Parathyroid adenoma (tissue), 2 donors: ENCODE results near the gene UBE2R2.

Experiments
- H2AFZ ChIP-seq: fragments of 300-600 bp; sonication (generic); one replicate; pipeline ENCODE4 v1.7.0; 2017; ENCODE audit warnings: antibody characterized with exemption, mild to moderate bottlenecking
- H3K27ac ChIP-seq: fragments of 300-600 bp; sonication (generic); one replicate; pipeline ENCODE4 v1.7.0; 2017
- H3K27me3 ChIP-seq: fragments of 300-600 bp; sonication (generic); one replicate; pipeline ENCODE4 v1.7.0; 2017; ENCODE audit warnings: low read length; ENCODE audit not compliant: control insufficient read depth, insufficient read depth
- H3K36me3 ChIP-seq: fragments of 300-600 bp; sonication (generic); one replicate; pipeline ENCODE4 v1.7.0; 2017; ENCODE audit warnings: low read length; ENCODE audit not compliant: control insufficient read depth, insufficient read depth
- H3K4me1 ChIP-seq: fragments of 300-600 bp; sonication (generic); one replicate; pipeline ENCODE4 v1.7.0; 2017; ENCODE audit warnings: control low read depth
- H3K4me2 ChIP-seq: fragments of 300-600 bp; sonication (generic); one replicate; pipeline ENCODE4 v1.7.0; 2017; ENCODE audit warnings: low read length
- H3K4me3 ChIP-seq: fragments of 300-600 bp; sonication (generic); one replicate; pipeline ENCODE4 v1.7.0; 2017; ENCODE audit warnings: low read depth, low read length
- H3K79me2 ChIP-seq: fragments of 300-600 bp; sonication (generic); one replicate; pipeline ENCODE4 v1.7.0; 2017; ENCODE audit warnings: control low read depth
- H3K9ac ChIP-seq: fragments of 300-600 bp; sonication (generic); one replicate; pipeline ENCODE4 v1.7.0; 2017; ENCODE audit warnings: mild to moderate bottlenecking
- H3K9me3 ChIP-seq: fragments of 300-600 bp; sonication (generic); one replicate; pipeline ENCODE4 v1.7.0; 2017; ENCODE audit warnings: low read length; ENCODE audit not compliant: control insufficient read depth
- TF ChIP-seq, protein P1 (sequence below): fragments of 300-600 bp; sonication (generic); IDR thresholded peaks from one replicate; pipeline ENCODE4 v1.7.0; 2017; ENCODE audit warnings: antibody characterized with exemption, mild to moderate bottlenecking
- donor health status: primary hyperparathyroidism.

UBE2R2 gene

DNA sequence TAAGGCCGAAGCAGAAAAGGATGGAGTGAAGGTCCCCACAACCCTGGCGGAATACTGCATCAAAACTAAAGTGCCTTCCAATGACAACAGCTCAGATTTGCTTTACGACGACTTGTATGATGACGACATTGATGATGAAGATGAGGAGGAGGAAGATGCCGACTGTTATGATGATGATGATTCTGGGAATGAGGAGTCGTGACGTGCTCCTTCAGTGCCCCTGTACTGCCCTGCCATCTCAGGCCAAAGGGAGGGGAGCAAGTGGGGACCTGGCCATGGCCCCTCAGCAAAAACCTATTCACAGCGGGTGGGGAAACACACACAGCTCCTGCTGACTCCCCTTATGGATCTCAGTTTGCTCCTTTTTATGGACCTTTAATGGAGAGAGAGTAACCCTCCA is 100.1 kb downstream of the UBE2R2 start:
- Histone ChIP-seq H3K79me2 (no peaks in the 10 kb centered on the region), H3K27ac (no peak overlapping the region)
- TF ChIP-seq, protein P1, sequence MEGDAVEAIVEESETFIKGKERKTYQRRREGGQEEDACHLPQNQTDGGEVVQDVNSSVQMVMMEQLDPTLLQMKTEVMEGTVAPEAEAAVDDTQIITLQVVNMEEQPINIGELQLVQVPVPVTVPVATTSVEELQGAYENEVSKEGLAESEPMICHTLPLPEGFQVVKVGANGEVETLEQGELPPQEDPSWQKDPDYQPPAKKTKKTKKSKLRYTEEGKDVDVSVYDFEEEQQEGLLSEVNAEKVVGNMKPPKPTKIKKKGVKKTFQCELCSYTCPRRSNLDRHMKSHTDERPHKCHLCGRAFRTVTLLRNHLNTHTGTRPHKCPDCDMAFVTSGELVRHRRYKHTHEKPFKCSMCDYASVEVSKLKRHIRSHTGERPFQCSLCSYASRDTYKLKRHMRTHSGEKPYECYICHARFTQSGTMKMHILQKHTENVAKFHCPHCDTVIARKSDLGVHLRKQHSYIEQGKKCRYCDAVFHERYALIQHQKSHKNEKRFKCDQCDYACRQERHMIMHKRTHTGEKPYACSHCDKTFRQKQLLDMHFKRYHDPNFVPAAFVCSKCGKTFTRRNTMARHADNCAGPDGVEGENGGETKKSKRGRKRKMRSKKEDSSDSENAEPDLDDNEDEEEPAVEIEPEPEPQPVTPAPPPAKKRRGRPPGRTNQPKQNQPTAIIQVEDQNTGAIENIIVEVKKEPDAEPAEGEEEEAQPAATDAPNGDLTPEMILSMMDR, result no peak

GRCh38 chr9:33919276-33919897 is 102.4 kb downstream of the UBE2R2 start:
- Histone ChIP-seq H3K4me1 (no peaks in the 10 kb centered on the region), H3K9me3 (no peaks in the 10 kb centered on the region), H3K27ac (no peak overlapping the region), H3K4me3 (no peak overlapping the region), H2AFZ (no peak overlapping the region), H3K4me2 (no peak overlapping the region), H3K36me3 (no peaks in the 10 kb centered on the region), H3K79me2 (no peaks in the 10 kb centered on the region), H3K27me3 (no peaks in the 10 kb centered on the region), H3K9ac (no peak overlapping the region)
- TF ChIP-seq, protein P1, result no peak

More for the DNA sequence above, 100.1 kb downstream of the UBE2R2 start:
- Histone ChIP-seq H3K4me3 (no peak overlapping the region), H3K4me2 (no peak overlapping the region), H3K4me1 (no peaks in the 10 kb centered on the region), H3K9ac (no peak overlapping the region), H2AFZ (no peak overlapping the region), H3K9me3 (no peaks in the 10 kb centered on the region), H3K27me3 (no peaks in the 10 kb centered on the region), H3K36me3 (no peaks in the 10 kb centered on the region)

DNA sequence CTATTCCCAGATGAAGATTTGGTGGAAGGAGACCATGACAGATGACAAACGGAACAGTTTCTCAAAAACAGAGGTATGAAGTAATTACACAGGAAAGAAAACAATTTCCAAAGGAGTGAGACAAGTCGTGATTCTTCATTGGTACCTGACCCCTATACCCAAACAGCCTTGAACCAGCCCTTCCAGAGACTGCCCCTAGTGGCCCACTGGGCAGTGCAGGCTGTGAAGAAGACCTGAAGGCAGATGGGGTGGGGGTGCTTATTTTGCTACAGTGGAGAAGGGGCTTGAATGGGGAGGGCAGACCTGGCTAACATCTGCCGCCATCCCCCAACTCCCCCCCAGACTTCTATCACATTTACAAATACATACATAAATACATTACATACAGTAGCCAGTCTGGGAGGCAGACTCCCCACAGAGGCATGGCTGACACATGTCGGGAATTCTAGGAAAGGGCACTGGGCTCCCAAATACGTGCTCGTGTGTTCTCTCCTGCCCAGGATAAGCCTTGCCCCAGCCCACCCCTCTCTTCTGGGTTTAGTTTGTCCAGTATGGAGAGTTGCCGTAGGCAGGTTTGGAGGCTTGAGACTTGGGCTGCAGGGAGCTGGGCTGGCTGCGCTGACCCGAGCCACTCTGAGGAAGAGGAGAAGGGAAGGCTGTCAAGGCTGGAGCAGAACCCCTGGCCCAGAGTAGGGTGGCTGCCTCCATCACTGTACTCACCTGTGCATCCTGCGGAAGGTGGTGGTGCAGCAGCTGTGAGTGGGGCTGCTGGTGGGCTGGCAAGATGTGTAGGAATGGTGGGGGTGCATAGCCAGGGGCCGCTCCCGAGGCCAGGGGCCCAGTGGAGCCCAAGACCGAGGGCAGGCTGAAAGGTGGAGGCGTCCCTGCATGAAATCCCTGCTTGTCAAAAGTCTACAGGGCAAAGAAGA is 105.3 kb downstream of the UBE2R2 start:
- Histone ChIP-seq H3K9ac (no peak overlapping the region), H3K79me2 (no peaks in the 10 kb centered on the region), H3K4me2 (no peak overlapping the region), H3K36me3 (no peaks in the 10 kb centered on the region), H2AFZ (no peak overlapping the region), H3K4me1 (no peaks in the 10 kb centered on the region), H3K27ac (no peak overlapping the region), H3K27me3 (no peaks in the 10 kb centered on the region), H3K9me3 (no peaks in the 10 kb centered on the region), H3K4me3 (no peak overlapping the region)
- TF ChIP-seq, protein P1, result peak; percentile 36

DNA sequence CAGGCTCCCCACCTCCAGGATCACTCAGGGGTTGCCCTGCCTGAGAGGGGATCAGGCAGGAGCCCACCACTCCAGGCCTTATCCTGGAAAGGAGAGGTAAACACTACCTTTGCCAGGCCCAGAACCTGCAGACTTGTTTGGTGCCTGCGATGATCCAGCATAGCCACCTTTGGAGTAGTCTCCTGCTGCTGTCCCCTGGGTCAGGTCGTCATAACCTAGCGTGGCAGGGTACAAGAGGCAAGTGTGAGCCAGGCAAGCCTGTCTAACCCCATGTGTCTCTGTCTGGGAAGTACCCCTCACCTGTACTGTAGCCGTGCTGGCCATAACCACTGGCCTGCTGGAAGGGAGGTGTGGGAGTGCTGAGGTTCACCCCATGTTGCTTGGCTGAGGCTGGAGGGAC is 106.1 kb downstream of the UBE2R2 start:
- Histone ChIP-seq H3K4me2 (no peak overlapping the region), H3K79me2 (no peaks in the 10 kb centered on the region), H3K9me3 (no peaks in the 10 kb centered on the region), H3K27me3 (no peaks in the 10 kb centered on the region), H3K4me3 (no peak overlapping the region), H3K27ac (no peak overlapping the region), H3K4me1 (no peaks in the 10 kb centered on the region), H3K36me3 (no peaks in the 10 kb centered on the region), H2AFZ (no peak overlapping the region), H3K9ac (no peak overlapping the region)
- TF ChIP-seq, protein P1, result no peak
